ENCODE data around the gene BMAL1.
"Not testable (repeated sequence)": the region's sequence is repeated elsewhere in the genome, so short reads cannot be mapped to it uniquely, and the experiment has no call there.

Gene BMAL1

DNA sequence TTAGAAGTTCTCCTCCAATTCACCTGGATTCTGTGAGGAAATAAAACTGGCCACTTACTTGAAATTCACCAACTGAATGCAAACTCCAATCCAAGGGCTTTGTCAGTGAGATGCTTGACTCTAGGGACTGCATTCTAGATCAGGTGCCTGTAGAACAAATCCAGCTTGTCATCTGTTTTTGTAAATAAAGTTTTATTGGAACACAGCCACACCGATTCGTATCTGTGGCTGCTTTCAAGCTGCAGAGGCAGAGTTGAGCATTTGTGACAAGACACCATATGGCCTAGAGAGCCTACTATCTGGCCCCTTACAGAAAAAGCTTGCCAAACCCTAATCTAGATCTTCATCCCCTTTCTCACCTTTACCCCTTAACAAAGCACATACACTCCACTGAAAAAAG, 103.1 kb downstream of the BMAL1 start:
- Histone ChIP-seq H3K27ac (ENCODE audit: low read length) (no peak overlapping the region), H3K27me3 (ENCODE audit: control insufficient read depth in 1 of 2, insufficient read depth in 2 of 2, low read length in 2 of 2) (no peaks in the 10 kb centered on the region), H3K9ac (ENCODE audit: low read length in 2 of 2) (no peak overlapping the region), H3K36me3 (ENCODE audit: control insufficient read depth in 2 of 2, insufficient read depth in 2 of 2, low read length in 2 of 2) (peaks cover 36 to 60% of the 10 kb centered on the region in 2 donors), H3K4me3 (ENCODE audit: low read length in 2 of 2) (no peak overlapping the region), H3K4me1 (ENCODE audit: control insufficient read depth, insufficient read depth, low read length) (no peaks in the 10 kb centered on the region), H3K9me3 (ENCODE audit: control insufficient read depth in 2 of 2, low read length in 2 of 2) (no peaks in the 10 kb centered on the region)

DNA sequence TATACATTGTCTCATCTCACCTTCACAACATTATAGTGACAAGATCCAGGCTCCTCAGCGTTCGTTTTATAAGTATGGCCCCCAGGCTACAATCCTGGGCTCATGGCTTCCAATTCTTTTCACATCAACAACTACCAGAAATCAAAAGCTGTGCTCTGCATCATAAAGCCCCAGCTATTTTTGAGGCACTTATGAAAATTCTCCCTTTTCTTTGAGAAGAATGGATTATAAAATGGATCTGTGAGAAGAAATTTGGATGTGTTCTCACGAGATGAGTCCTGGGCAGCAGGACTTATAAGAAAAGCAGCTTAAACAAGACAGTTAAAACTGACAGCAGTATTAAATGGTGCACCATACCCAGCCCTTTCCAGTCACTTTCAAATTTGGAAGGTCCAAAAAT, 105.2 kb downstream of the BMAL1 start:
- no peaks in the 10 kb centered on the region for H3K9me3 ChIP-seq (ENCODE audit: control insufficient read depth in 2 of 2, low read length in 2 of 2)
- no peaks in the 10 kb centered on the region for H3K27me3 ChIP-seq (ENCODE audit: control insufficient read depth in 1 of 2, insufficient read depth in 2 of 2, low read length in 2 of 2)
- no peak overlapping the region for H3K4me3 ChIP-seq (ENCODE audit: low read length in 2 of 2)
- peaks cover 26 to 44% of the 10 kb centered on the region in 2 donors for H3K36me3 ChIP-seq (ENCODE audit: control insufficient read depth in 2 of 2, insufficient read depth in 2 of 2, low read length in 2 of 2)
- no peak overlapping the region for H3K9ac ChIP-seq (ENCODE audit: low read length in 2 of 2)
- H3K27ac ChIP-seq (ENCODE audit: low read length), result no peak overlapping the region
- no peaks in the 10 kb centered on the region for H3K4me1 ChIP-seq (ENCODE audit: control insufficient read depth, insufficient read depth, low read length)

DNA sequence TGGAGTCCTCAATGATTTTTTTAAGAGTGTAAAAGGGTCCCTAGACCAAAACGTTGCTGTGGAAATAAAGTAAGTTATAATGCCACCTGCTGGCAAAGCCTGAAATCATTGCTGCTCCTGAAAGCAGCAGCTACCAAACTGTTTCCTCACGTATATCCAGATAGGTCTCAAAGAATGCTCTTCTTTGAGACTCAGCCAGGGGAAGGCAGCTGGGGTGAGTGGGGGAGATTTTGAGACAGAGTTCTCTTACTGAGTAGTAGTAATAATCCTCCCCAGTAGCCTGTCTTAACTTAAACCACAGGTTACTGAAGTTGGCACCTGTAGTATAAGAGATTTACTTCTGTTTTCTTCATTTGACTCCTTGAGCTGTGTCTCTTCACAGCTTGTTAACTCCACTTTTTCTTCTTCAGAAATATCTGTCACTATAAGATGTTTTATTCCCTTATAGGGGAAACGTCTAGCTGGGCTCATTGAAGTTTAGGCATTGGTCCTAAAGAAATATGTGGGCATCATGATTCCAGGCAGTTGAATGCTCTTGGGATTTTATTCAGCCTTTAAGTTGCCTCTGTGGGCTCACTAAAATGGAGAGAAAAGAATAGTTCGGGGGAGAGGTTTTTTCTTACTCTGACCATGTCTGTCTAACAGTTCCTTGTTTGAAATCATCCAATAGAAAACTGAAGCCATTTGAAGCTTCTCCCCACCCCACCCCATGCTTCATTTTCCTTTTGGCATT, 107.5 kb downstream of the BMAL1 start:
- Histone ChIP-seq H3K27me3 (ENCODE audit: control insufficient read depth in 1 of 2, insufficient read depth in 2 of 2, low read length in 2 of 2) (no peaks in the 10 kb centered on the region), H3K9ac (ENCODE audit: low read length in 2 of 2) (no peak overlapping the region), H3K4me3 (ENCODE audit: low read length in 2 of 2) (no peak overlapping the region), H3K36me3 (ENCODE audit: control insufficient read depth in 2 of 2, insufficient read depth in 2 of 2, low read length in 2 of 2) (peaks cover 15 to 28% of the 10 kb centered on the region in 2 donors), H3K4me1 (ENCODE audit: control insufficient read depth, insufficient read depth, low read length) (no peaks in the 10 kb centered on the region), H3K9me3 (ENCODE audit: control insufficient read depth in 2 of 2, low read length in 2 of 2) (no peaks in the 10 kb centered on the region), H3K27ac (ENCODE audit: low read length) (no peak overlapping the region)

DNA sequence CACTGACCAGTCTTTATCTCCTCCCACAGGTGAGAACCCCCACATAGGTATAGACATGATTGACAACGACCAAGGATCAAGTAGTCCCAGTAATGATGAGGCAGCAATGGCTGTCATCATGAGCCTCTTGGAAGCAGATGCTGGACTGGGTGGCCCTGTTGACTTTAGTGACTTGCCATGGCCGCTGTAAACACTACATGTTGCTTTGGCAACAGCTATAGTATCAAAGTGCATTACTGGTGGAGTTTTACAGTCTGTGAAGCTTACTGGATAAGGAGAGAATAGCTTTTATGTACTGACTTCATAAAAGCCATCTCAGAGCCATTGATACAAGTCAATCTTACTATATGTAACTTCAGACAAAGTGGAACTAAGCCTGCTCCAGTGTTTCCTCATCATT, 109.0 kb downstream of the BMAL1 start:
- no peak overlapping the region for H3K4me3 ChIP-seq (ENCODE audit: low read length in 2 of 2)
- H3K4me1 ChIP-seq (ENCODE audit: control insufficient read depth, insufficient read depth, low read length), result no peaks in the 10 kb centered on the region
- H3K36me3 ChIP-seq (ENCODE audit: control insufficient read depth in 2 of 2, insufficient read depth in 2 of 2, low read length in 2 of 2), result peaks cover 12 to 19% of the 10 kb centered on the region in 2 donors
- H3K9me3 ChIP-seq (ENCODE audit: control insufficient read depth in 2 of 2, low read length in 2 of 2), result no peaks in the 10 kb centered on the region
- H3K27me3 ChIP-seq (ENCODE audit: control insufficient read depth in 1 of 2, insufficient read depth in 2 of 2, low read length in 2 of 2), result no peaks in the 10 kb centered on the region
- no peak overlapping the region for H3K9ac ChIP-seq (ENCODE audit: low read length in 2 of 2)
- H3K27ac ChIP-seq (ENCODE audit: low read length), result no peak overlapping the region

DNA sequence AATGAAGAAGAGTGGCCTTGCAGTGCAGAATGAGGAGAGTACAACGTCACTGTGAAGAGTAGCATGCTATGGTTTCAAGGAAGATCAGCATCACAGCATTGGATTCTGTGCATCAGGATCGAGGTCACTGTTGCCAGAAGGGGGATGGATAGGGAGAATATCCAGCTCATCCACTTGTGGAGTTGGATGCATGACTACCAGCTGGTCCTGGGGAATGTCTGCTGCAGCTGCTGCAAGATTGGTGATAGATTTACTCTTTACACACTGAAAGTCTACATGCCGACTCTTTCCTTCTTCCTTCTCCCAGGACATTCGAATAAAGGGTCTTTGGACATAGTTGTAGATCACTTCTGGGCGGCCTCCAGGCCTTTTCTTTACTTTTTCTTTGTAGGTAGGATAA, 111.2 kb downstream of the BMAL1 start:
- Histone ChIP-seq H3K9ac (ENCODE audit: low read length in 2 of 2) (no peak overlapping the region), H3K27ac (ENCODE audit: low read length) (no peak overlapping the region), H3K9me3 (ENCODE audit: control insufficient read depth in 2 of 2, low read length in 2 of 2) (no peaks in the 10 kb centered on the region), H3K36me3 (ENCODE audit: control insufficient read depth in 2 of 2, insufficient read depth in 2 of 2, low read length in 2 of 2) (peaks cover 5 to 13% of the 10 kb centered on the region in 2 donors), H3K4me1 (ENCODE audit: control insufficient read depth, insufficient read depth, low read length) (no peaks in the 10 kb centered on the region), H3K4me3 (ENCODE audit: low read length in 2 of 2) (no peak overlapping the region), H3K27me3 (ENCODE audit: control insufficient read depth in 1 of 2, insufficient read depth in 2 of 2, low read length in 2 of 2) (no peaks in the 10 kb centered on the region)

DNA sequence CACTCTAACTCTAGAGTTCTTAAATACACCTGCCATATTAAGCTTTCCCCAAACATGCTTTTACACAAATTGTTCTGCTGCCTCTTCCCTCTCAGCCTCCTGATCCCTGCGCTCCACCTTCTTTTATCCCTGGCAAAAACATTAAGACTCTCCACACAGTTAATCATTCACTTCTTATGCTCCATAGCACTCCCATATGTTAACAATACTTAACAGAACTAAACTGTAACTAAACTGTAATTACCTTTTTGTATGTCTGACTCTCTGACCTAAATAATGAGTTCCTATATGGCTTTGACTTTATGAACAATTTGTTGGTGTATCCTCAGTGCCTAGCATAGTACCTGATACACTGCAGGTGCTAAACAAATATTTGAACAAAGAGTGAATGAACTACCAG, 113.6 kb downstream of the BMAL1 start:
- Histone ChIP-seq H3K27me3 (ENCODE audit: control insufficient read depth in 1 of 2, insufficient read depth in 2 of 2, low read length in 2 of 2) (no peaks in the 10 kb centered on the region), H3K4me3 (ENCODE audit: low read length in 2 of 2) (no peak overlapping the region), H3K9me3 (ENCODE audit: control insufficient read depth in 2 of 2, low read length in 2 of 2) (no peaks in the 10 kb centered on the region), H3K4me1 (ENCODE audit: control insufficient read depth, insufficient read depth, low read length) (no peaks in the 10 kb centered on the region), H3K27ac (ENCODE audit: low read length) (no peak overlapping the region), H3K9ac (ENCODE audit: low read length in 2 of 2) (no peak overlapping the region), H3K36me3 (ENCODE audit: control insufficient read depth in 2 of 2, insufficient read depth in 2 of 2, low read length in 2 of 2) (peaks cover 5 to 13% of the 10 kb centered on the region in 2 donors)

DNA sequence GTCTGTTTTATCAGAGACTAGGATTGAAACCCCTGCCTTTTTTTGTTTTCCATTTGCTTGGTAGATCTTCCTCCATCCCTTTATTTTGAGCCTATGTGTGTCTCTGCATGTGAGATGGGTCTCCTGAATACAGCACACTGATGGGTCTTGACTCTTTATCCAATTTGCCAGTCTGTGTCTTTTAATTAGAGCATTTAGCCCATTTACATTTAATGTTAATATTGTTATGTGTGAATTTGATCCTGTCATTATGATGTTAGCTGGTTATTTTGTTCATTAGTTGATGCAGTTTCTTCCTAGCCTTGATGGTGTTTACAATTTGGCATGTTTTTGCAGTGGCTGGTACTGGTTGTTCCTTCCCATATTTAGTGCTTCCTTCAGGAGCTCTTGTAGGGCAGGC, 120.7 kb downstream of the BMAL1 start:
- H3K4me3 ChIP-seq (ENCODE audit: low read length in 2 of 2); H3K27me3 ChIP-seq (ENCODE audit: control insufficient read depth in 1 of 2, insufficient read depth in 2 of 2, low read length in 2 of 2); H3K9me3 ChIP-seq (ENCODE audit: control insufficient read depth in 2 of 2, low read length in 2 of 2); H3K9ac ChIP-seq (ENCODE audit: low read length in 2 of 2); H3K36me3 ChIP-seq (ENCODE audit: control insufficient read depth in 2 of 2, insufficient read depth in 2 of 2, low read length in 2 of 2); H3K27ac ChIP-seq (ENCODE audit: low read length); H3K4me1 ChIP-seq (ENCODE audit: control insufficient read depth, insufficient read depth, low read length): not testable (repeated sequence)

DNA sequence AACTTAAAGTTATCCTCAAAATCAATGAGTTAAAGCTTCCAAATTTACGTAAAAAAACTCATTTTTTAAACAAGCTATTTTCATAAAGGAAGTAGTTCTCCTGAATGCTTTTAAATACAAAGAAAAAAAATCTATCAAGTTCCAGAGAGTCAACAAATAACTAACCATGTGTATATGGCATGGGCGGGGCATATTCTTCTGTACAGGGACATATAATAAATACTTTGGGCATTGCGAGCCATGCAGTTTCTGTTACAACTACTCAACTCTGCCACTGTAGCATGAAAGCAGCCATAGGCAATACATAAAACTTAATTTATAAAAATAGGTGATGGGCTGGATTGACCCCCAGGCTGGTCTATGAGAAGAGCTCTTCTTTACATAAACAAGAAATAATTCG, 127.6 kb downstream of the BMAL1 start:
- H3K9ac ChIP-seq (ENCODE audit: low read length in 2 of 2), result no peak overlapping the region
- no peak overlapping the region for H3K4me3 ChIP-seq (ENCODE audit: low read length in 2 of 2)
- H3K9me3 ChIP-seq (ENCODE audit: control insufficient read depth in 2 of 2, low read length in 2 of 2), result no peaks in the 10 kb centered on the region
- no peaks in the 10 kb centered on the region for H3K27me3 ChIP-seq (ENCODE audit: control insufficient read depth in 1 of 2, insufficient read depth in 2 of 2, low read length in 2 of 2)
- H3K27ac ChIP-seq (ENCODE audit: low read length), result no peak overlapping the region
- H3K4me1 ChIP-seq (ENCODE audit: control insufficient read depth, insufficient read depth, low read length), result no peaks in the 10 kb centered on the region
- peaks cover 6 to 8% of the 10 kb centered on the region in 2 donors for H3K36me3 ChIP-seq (ENCODE audit: control insufficient read depth in 2 of 2, insufficient read depth in 2 of 2, low read length in 2 of 2)

DNA sequence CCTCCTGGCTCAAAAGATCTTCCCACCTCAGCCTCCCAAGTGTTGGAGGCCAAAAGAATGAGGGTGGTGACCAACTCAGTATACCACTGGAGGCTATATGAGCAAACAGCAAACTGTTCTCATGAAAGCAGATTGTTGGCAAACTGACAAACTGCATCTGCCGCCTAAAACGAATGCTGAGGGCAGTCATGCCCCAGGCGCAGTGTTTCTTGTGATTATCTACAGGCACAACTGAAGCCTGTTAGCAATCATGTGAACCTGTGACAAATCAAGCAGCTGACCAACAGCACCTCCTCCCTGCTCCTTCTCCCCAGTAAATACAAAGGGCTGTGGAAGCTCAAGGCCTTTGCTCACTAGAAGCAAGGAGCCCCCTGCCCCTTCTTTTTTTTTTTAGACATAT, 137.6 kb downstream of the BMAL1 start:
- Histone ChIP-seq H3K27ac (ENCODE audit: low read length) (no peak overlapping the region), H3K4me3 (ENCODE audit: low read length in 2 of 2) (no peak overlapping the region), H3K4me1 (ENCODE audit: control insufficient read depth, insufficient read depth, low read length) (no peaks in the 10 kb centered on the region), H3K27me3 (ENCODE audit: control insufficient read depth in 1 of 2, insufficient read depth in 2 of 2, low read length in 2 of 2) (no peaks in the 10 kb centered on the region), H3K36me3 (ENCODE audit: control insufficient read depth in 2 of 2, insufficient read depth in 2 of 2, low read length in 2 of 2) (peaks cover 12 to 19% of the 10 kb centered on the region in 2 donors), H3K9ac (ENCODE audit: low read length in 2 of 2) (no peak overlapping the region), H3K9me3 (ENCODE audit: control insufficient read depth in 2 of 2, low read length in 2 of 2) (no peaks in the 10 kb centered on the region)

DNA sequence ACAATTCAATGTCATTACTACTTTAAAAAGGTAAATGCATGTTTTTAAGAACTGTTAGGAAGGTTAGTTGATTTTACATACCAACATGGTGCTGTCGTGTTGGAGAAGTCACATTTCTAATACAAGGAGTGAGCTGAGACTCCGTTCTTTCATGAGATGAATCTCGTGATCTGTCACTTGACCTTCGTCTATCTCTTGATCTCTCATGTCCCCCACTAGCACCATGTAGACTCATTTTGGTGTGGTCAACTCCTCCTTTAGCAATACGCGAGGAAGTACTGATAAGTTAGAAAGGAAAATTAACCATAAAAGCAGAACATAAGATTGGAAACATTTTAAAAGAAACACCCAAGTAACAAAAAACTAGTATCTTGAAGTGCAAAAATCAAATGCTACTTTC, 144.0 kb downstream of the BMAL1 start:
- Histone ChIP-seq H3K36me3 (ENCODE audit: control insufficient read depth in 2 of 2, insufficient read depth in 2 of 2, low read length in 2 of 2) (peaks cover 3 to 5% of the 10 kb centered on the region in 2 donors), H3K4me3 (ENCODE audit: low read length in 2 of 2) (no peak overlapping the region), H3K27me3 (ENCODE audit: control insufficient read depth in 1 of 2, insufficient read depth in 2 of 2, low read length in 2 of 2) (no peaks in the 10 kb centered on the region), H3K9me3 (ENCODE audit: control insufficient read depth in 2 of 2, low read length in 2 of 2) (no peaks in the 10 kb centered on the region), H3K27ac (ENCODE audit: low read length) (no peak overlapping the region), H3K4me1 (ENCODE audit: control insufficient read depth, insufficient read depth, low read length) (no peaks in the 10 kb centered on the region), H3K9ac (ENCODE audit: low read length in 2 of 2) (no peak overlapping the region)

DNA sequence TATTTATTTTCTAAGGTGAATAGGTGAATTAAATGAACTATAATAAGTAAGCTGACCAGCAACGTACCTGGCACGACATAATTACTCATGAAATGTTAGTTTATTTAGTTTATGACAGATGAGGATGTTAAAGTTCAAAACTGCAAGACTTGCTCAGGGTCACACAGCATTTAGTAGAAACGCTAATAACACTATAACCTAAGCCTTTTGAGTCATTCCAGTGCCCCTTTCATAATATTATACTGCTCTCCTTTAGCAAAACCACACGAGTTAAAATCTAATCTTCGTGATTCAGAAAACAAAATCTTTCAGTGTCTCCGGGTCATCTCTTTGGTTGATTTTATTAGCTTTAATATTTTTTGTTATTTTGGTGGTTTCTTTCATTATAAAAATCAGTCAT, 145.8 kb downstream of the BMAL1 start:
- no peaks in the 10 kb centered on the region for H3K4me1 ChIP-seq (ENCODE audit: control insufficient read depth, insufficient read depth, low read length)
- H3K9me3 ChIP-seq (ENCODE audit: control insufficient read depth in 2 of 2, low read length in 2 of 2), result no peaks in the 10 kb centered on the region
- H3K4me3 ChIP-seq (ENCODE audit: low read length in 2 of 2), result no peak overlapping the region
- peaks cover 0 to 3% of the 10 kb centered on the region in 2 donors for H3K36me3 ChIP-seq (ENCODE audit: control insufficient read depth in 2 of 2, insufficient read depth in 2 of 2, low read length in 2 of 2)
- H3K27ac ChIP-seq (ENCODE audit: low read length), result no peak overlapping the region
- H3K27me3 ChIP-seq (ENCODE audit: control insufficient read depth in 1 of 2, insufficient read depth in 2 of 2, low read length in 2 of 2), result no peaks in the 10 kb centered on the region
- no peak overlapping the region for H3K9ac ChIP-seq (ENCODE audit: low read length in 2 of 2)

All from stomach smooth muscle (tissue), 2 donors.